Hepatocyte (in vitro differentiated cells): ENCODE data around the gene SEPHS2. TPM values are rescaled to one million over a fixed set of nuclear protein-coding genes. Genes with fewer than 3 reads are reported as not detected.
"Not testable (repeated sequence)": the region's sequence is repeated elsewhere in the genome, so short reads cannot be mapped to it uniquely, and the experiment has no call there.

Experiments used
- DNase-seq: peaks from one replicate; pipeline ENCODE4 v3.0.0-alpha.2; 2016; ENCODE audit warnings: low spot score
- H2AFZ ChIP-seq: fragments of 200-600 bp; sonication (generic); 2 replicates; pipeline ENCODE4 v1.6.0; 2016; ENCODE audit warnings: antibody characterized with exemption, mild to moderate bottlenecking
- H3K27ac ChIP-seq: fragments of 200-600 bp; sonication (generic); 2 replicates; pipeline ENCODE4 v1.5.1; 2016; ENCODE audit warnings: mild to moderate bottlenecking
- H3K27me3 ChIP-seq: fragments of 200-600 bp; sonication (generic); 2 replicates; pipeline ENCODE4 v1.6.1; 2016
- H3K36me3 ChIP-seq: fragments of 200-600 bp; sonication (generic); replicated peaks from 2 replicates; pipeline ENCODE4 v1.5.1; 2016; ENCODE audit warnings: low read depth; ENCODE audit not compliant: insufficient read depth
- H3K4me1 ChIP-seq: fragments of 200-600 bp; sonication (generic); 2 replicates; pipeline ENCODE4 v1.5.1; 2016; ENCODE audit warnings: mild to moderate bottlenecking, moderate library complexity; ENCODE audit not compliant: insufficient read depth
- H3K4me2 ChIP-seq: fragments of 200-600 bp; sonication (generic); 2 replicates; pipeline ENCODE4 v1.6.0; 2016
- H3K4me3 ChIP-seq: fragments of 200-600 bp; sonication (generic); 2 replicates; pipeline ENCODE4 v1.5.1; 2016; ENCODE audit warnings: mild to moderate bottlenecking
- H3K79me2 ChIP-seq: fragments of 200-600 bp; sonication (generic); 2 replicates; pipeline ENCODE4 v1.6.0; 2017; ENCODE audit warnings: mild to moderate bottlenecking
- H3K9me2 ChIP-seq: fragments of 200-600 bp; sonication (generic); replicated peaks from 2 replicates; pipeline ENCODE4 v1.6.0; 2017; ENCODE audit warnings: mild to moderate bottlenecking; ENCODE audit not compliant: insufficient read depth
- H3K9me3 ChIP-seq: fragments of 200-600 bp; sonication (generic); 2 replicates; pipeline ENCODE4 v1.5.1; 2016; ENCODE audit warnings: low read depth, mild to moderate bottlenecking
- H4K20me1 ChIP-seq: fragments of 200-600 bp; sonication (generic); 2 replicates; pipeline ENCODE4 v1.6.0; 2016; ENCODE audit warnings: mild to moderate bottlenecking; ENCODE audit not compliant: insufficient read depth, poor library complexity, severe bottlenecking
- CTCF ChIP-seq: fragments of 200-600 bp; sonication (generic); IDR thresholded peaks from 2 replicates; pipeline ENCODE4 v1.5.1; 2016; ENCODE audit warnings: antibody characterized with exemption, mild to moderate bottlenecking; ENCODE audit not compliant: poor library complexity
- EZH2 ChIP-seq: fragments of 200-600 bp; sonication (generic); IDR thresholded peaks from 2 replicates; pipeline ENCODE4 v1.6.1; 2016; ENCODE audit warnings: antibody characterized with exemption, mild to moderate bottlenecking, borderline replicate concordance
- EZH2phosphoT487 ChIP-seq: fragments of 200-600 bp; sonication (generic); IDR thresholded peaks from one replicate; pipeline ENCODE4 v1.6.1; 2018; ENCODE audit warnings: antibody characterized with exemption, mild to moderate bottlenecking, low read depth, moderate library complexity; ENCODE audit not compliant: unreplicated experiment, severe bottlenecking
- WGBS: methylation state at CpG from one replicate; pipeline ENCODE4 v1.1.6; 2016; ENCODE audit warnings: low lambda C conversion rate; ENCODE audit errors: missing lambda C conversion rate; 5-methylcytosine and 5-hydroxymethylcytosine counted together
- polyA plus RNA-seq: library from polyadenylated mRNA; unstranded; fragments of >200 nt; fragmentation: Nextera tagmentation; extraction: Ambion mirVana; gene quantifications from 2 replicates; pipeline ENCODE4 v1.2.1, GENCODE V29; 2016
- total RNA-seq: library from RNA; depleted of rRNA; stranded (reverse); fragments of >200 nt; gene quantifications from 2 replicates; pipeline ENCODE4 v1.2.3, GENCODE V29; 2014

The SEPHS2 gene
- total and polyA plus RNA-seq, 2 experiments from 2014 or later, result 36.1 to 81.0 TPM

GRCh38 chr16:30472328-30472942 lies 26.8 kb upstream of the SEPHS2 start, which contains the start of gene ITGAL:
ITGAL (plus strand) TSS chr16:30472742; CDS start chr16:30472838, 96 bp downstream.
- no peaks in the 10 kb centered on the region for H3K4me1 ChIP-seq
- H2AFZ ChIP-seq, result no peak within 1 kb of the TSS
- H3K9me2 ChIP-seq, result no peaks in the 10 kb centered on the region
- H4K20me1 ChIP-seq, result no peaks in the 10 kb centered on the region
- DNase-seq, result no peak
- TF ChIP-seq EZH2phosphoT487 (no peak), EZH2 (no peak), CTCF (no peak)
- WGBS, result 74% methylated on average over 8 of the region's 8 CpGs
- no peak within 1 kb of the TSS for H3K4me3 ChIP-seq
- H3K27ac ChIP-seq, result no peak within 1 kb of the TSS
- H3K27me3 ChIP-seq, result no peaks in the 10 kb centered on the region
- no peaks in the 10 kb centered on the region for H3K79me2 ChIP-seq
- H3K4me2 ChIP-seq, result no peak within 1 kb of the TSS
- H3K9me3 ChIP-seq, result no peaks in the 10 kb centered on the region
- H3K36me3 ChIP-seq, result no peaks in the 10 kb centered on the region

- TF ChIP-seq EZH2 (no peak), EZH2phosphoT487 (no peak), CTCF (no peak)
- Histone ChIP-seq H3K9me3 (no peaks in the 10 kb centered on the region), H3K4me3 (no peak overlapping the region), H3K9me2 (no peaks in the 10 kb centered on the region), H3K79me2 (no peaks in the 10 kb centered on the region), H2AFZ (no peak overlapping the region), H3K4me2 (no peak overlapping the region), H4K20me1 (no peaks in the 10 kb centered on the region), H3K36me3 (no peaks in the 10 kb centered on the region), H3K27ac (no peak overlapping the region), H3K27me3 (no peaks in the 10 kb centered on the region), H3K4me1 (no peaks in the 10 kb centered on the region)
- WGBS, result 95% methylated on average over 8 of the region's 8 CpGs
- DNase-seq, result no peak
Observed at GRCh38 chr16:30470632-30470995, 24.9 kb upstream of the SEPHS2 start.

GRCh38 chr16:30470170-30470512 lies 24.5 kb upstream of the SEPHS2 start:
- H3K4me1 ChIP-seq, result no peaks in the 10 kb centered on the region
- 81% methylated on average over 3 of the region's 3 CpGs for WGBS
- no peaks in the 10 kb centered on the region for H3K36me3 ChIP-seq
- H2AFZ ChIP-seq, result no peak overlapping the region
- no peak overlapping the region for H3K27ac ChIP-seq
- TF ChIP-seq EZH2phosphoT487 (no peak), CTCF (no peak), EZH2 (no peak)
- H3K79me2 ChIP-seq, result no peaks in the 10 kb centered on the region
- H3K4me3 ChIP-seq, result no peak overlapping the region
- no peaks in the 10 kb centered on the region for H3K9me3 ChIP-seq
- H3K27me3 ChIP-seq, result no peaks in the 10 kb centered on the region
- H4K20me1 ChIP-seq, result no peaks in the 10 kb centered on the region
- H3K9me2 ChIP-seq, result no peaks in the 10 kb centered on the region
- DNase-seq, result no peak
- no peak overlapping the region for H3K4me2 ChIP-seq

GRCh38 chr16:30464078-30464477 lies 18.4 kb upstream of the SEPHS2 start:
- H3K4me2 ChIP-seq, result no peak overlapping the region
- no peaks in the 10 kb centered on the region for H3K9me2 ChIP-seq
- no peak overlapping the region for H2AFZ ChIP-seq
- H3K9me3 ChIP-seq, result no peaks in the 10 kb centered on the region
- H3K27ac ChIP-seq, result no peak overlapping the region
- H3K4me3 ChIP-seq, result no peak overlapping the region
- DNase-seq, result no peak
- no peaks in the 10 kb centered on the region for H3K27me3 ChIP-seq
- TF ChIP-seq EZH2phosphoT487, result no peak
- TF ChIP-seq CTCF, result no peak
- no peak for TF ChIP-seq EZH2
- H4K20me1 ChIP-seq, result no peaks in the 10 kb centered on the region
- 96% methylated on average over 7 of the region's 7 CpGs for WGBS
- no peaks in the 10 kb centered on the region for H3K79me2 ChIP-seq
- H3K4me1 ChIP-seq, result no peaks in the 10 kb centered on the region
- H3K36me3 ChIP-seq, result no peaks in the 10 kb centered on the region

GRCh38 chr16:30461426-30461825 lies 15.8 kb upstream of the SEPHS2 start:
- H3K36me3 ChIP-seq, H3K27ac ChIP-seq, H2AFZ ChIP-seq, H3K27me3 ChIP-seq, H3K4me1 ChIP-seq, H3K4me2 ChIP-seq, DNase-seq, H3K4me3 ChIP-seq, H3K79me2 ChIP-seq, H4K20me1 ChIP-seq, H3K9me2 ChIP-seq, H3K9me3 ChIP-seq: not testable (repeated sequence)
- WGBS, result 97% methylated on average over 5 of the region's 5 CpGs
